NCI-H2196 treated with DMSO at 0.1 percent for 48 hours (cell line): Measurements from ENCODE around the gene PTTG1IP.

ENCODE experiments used
- DNase-seq: peaks from one replicate; lab custom pipeline; 2025; ENCODE audit not compliant: unreplicated experiment; lab: John Stamatoyannopoulos, UW

Gene PTTG1IP

DNA sequence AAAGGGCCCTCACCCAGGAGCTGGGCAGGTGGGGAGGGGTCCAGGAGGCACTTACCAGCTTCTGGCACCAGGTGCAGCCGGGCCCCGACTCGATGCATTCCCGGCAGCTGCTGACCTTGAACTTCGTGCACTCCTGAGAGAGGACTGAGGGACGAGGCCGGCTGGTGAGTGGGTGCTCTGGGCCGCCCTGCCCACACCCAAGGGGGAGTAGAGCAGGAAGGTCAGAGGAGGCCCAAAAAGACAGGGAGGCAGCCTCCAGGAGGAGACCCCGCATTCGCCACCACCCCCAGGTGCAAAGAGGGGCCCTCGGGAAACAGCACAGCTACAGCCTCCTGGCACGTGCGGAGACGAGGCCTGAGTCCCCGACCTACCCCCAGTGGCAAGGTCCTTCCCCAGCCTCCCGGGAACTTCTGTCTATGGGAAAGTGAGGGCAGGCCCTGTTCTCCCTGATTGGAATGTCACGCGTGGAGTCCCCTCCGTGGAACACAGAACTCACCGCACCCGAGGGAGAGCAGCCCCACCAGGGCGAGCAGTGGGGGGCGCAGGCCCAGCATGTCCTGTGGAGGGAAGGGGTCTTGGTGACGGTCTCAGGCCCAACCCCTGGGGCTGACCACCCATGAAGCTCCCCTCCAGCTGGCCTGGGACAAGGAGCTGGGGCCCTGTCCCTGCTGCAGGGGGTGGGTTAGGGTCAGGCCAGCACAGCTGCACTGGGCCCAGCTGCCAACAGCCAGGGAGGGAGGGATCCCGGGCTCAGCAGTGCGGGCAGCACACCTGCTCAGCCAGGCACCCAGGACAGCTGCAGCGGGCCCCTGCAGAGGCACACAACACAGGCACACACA is 37.0 kb upstream of the PTTG1IP start:
- DNase-seq, result no peak

DNA sequence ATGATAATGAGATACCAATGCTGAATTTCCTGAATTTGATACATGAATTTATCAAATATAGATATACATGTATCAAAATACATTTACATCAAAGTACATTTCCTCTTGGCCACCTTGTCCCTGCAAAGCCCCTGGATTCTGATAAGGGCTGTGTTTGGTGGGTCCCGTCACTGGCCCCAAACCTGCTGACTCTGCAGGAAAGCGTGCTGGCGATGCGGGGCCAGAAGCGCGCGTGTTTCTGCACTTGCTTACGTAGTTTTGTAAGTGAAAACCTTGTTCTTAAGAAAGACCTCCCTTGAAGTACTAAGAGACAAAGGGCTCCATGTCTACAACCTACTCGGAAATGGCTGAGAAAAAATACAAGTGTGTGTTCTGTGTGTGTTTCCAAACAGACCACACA is 36.2 kb upstream of the PTTG1IP start:
- no peak for DNase-seq

DNA sequence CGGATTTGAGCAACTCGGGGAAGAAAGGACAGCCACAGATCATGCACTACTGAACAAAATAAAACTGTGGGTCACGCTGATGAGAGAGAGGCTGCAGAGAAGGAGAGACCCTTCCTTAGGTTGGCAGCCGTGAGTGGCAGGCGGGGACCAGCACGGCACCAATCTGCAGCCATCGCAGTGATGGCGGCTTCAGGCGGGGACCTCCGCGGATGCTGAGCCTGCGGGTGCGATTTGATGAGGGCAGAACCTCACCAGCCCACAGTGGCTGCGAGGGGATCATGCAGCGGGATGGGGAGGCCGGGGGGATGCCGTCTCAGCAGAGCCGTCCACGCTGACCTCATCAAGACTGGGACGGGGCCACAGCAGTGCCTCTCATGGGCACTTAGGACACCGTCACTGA is 35.4 kb upstream of the PTTG1IP start:
- DNase-seq, result no peak

- DNase-seq, result no peak
Observed at GRCh38 chr21:44907966-44908895, 34.7 kb upstream of the PTTG1IP start.

DNA sequence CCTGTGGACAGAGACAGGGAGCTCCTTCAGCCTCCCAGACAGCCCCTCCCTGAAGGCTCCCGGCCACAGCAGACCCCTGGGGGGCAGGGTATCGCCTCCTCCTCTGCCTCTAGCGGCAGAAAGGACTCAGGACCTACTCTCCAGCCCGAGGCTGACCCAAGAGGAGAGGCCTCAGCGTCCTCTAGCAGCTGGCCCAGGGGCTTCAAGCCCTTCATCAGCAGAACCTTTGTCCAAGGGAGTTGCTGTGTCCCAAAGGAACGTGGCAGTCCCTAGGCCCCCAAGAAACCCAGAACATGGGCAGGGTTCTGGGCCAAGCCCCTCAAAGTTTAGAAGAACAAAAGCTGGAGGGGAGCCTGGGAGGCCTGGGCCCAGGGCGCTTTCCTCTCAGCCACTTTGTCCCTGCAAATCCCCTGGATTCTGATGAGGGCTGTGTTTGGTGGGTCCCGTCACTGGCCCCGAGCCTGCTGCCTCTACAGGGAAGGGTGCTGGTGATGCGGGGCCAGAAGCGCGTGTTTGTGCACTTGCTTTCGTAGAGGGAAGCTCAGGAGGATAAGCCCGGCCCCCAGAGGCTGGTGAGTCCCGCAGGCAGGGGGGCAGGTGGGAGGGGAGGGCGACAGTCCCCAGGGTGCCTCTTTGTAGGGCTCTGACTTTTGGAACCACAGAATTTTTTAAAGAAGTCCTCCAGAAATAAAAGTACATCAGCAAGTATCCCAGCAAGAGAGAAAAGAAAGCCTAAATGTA is 33.9 kb upstream of the PTTG1IP start:
- DNase-seq, result no peak

GRCh38 chr21:44905728-44906090 is 32.2 kb upstream of the PTTG1IP start:
- DNase-seq, result no peak

- DNase-seq, result no peak
Observed at GRCh38 chr21:44905016-44905727, 31.7 kb upstream of the PTTG1IP start.

GRCh38 chr21:44904141-44904923 is 30.8 kb upstream of the PTTG1IP start:
- no peak for DNase-seq

DNA sequence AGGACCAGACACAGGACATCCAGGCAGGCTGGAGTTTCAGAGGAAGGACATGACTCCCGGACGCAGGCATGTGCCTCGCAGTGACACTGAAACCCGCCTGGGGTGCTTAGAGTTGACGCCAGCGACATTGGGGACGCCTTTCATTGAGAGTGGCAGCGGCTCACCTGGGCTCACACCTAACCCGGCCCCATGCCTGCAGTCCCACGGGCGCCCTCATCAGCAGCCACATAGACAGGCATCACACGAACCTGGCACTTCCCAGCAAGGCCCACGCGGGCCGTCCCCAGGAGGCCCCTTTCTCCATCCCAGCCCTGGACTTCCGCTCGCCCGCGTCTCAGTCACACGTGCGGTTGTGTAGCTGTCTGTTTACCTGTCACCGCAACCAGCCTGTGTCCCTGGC is 30.2 kb upstream of the PTTG1IP start:
- no peak for DNase-seq

DNA sequence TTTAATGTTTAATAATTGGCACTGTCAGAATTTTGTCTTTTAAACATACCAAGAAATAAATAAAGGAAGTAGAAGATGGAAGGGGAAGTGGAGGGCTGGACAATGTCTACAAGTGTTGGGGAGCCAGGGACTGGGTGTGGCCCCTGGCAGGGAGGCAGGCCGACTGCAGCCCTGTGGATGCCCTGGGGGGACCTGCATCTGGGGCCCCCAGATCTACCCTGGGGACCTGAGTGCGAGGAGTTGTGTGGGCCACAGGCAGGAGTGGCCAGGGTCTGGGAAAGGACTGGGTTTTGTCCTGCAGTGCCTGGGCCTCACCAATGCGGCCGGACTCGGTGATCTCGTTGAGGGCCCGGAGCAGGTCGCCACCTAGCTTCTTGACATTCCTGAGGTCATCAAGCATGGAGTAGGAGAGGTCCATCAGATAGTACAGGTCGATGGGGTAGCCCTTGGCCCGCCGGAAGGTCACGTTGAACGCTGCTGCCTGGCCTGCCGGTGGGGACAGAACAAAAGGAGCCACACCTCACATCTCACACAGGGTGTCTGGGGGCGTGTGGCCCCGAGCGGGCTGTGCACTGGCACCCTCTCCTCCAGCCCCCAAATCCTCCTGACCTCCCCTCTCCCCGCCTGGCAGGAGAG is 29.7 kb upstream of the PTTG1IP start:
- no peak for DNase-seq

- DNase-seq, result no peak
Observed at GRCh38 chr21:44902268-44903049, 29.0 kb upstream of the PTTG1IP start.

DNA sequence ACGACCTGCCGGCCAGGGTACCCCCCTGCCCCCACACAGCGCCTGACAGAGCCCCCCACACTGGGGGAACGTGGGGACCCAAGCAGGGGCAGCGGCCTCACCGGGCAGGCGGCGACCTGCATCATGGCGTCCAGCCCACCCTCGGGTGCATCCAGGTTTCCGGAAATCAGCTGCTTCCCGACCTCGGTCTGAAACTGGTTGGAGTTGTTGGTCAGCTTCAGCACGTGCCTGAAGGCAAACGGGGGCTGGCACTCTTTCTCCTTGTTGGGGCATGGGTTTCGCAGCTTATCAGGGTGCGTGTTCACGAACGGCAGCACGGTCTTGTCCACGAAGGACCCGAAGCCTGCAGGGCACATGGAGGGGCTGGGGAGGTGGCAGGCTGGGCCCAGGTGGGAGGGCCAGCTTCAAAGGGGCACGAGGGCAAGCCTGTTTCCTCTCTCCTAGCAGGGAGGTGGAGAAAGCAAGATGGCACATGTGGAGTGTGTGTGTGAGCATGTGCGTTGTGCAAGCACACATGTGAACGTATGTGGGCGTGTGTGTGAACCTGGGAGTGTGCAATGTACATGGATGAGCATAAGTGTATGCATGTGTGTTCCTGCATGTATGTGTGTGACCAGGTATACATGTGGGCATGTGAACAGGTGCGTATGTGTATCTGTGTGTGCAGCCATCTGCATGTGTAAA is 28.0 kb upstream of the PTTG1IP start:
- no peak for DNase-seq

GRCh38 chr21:44900559-44901251 is 27.2 kb upstream of the PTTG1IP start:
- no peak for DNase-seq

GRCh38 chr21:44899768-44900558 is 26.5 kb upstream of the PTTG1IP start:
- DNase-seq, result no peak

DNA sequence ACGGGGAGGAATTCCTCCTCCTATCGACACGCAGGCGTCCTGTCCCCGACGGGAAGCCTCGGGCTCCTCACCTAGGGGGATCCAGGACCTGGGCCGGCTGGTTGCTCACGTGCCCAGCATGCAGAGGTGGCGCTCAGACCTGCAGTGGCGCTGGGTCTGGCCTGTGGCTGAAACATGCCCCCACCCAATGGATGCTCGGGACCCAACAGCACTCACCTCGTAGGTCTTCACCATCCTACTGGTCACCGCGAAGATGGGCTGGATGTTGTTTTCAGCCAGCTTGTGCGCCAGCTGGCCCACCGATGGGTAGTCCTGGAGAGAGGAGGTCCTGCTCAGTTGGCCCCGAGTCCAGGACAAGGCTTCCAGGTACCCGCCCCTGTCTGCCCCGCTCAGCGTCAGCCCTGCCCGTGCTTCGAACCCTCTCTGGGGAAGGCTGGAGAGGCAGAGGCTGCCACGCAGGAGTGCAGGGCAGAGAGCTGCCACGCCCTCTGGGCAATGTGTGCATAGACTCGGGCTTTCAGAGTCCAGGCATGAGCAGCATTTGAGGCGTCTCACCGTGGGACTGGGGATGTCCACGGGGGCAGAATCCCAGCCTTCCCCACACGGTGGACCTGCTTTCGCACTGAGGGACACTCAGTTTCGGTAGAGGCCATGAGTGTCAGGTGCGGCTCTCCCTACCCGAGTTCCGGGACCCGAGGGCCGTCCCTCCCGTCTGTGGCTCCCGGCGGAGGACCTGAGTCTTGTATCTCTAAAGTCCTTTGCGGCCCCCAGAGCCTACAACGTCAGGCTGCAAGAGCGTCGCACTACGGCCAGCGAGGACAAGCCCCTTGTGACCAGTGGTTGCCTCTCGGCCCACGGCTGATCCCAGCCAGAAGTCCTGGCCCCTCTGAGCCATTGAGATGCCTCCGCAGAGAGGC is 25.6 kb upstream of the PTTG1IP start:
- DNase-seq, result no peak

- no peak for DNase-seq
Observed at GRCh38 chr21:44898011-44898488, 24.6 kb upstream of the PTTG1IP start.
